AG09309 (cell line): ENCODE results near the gene AGRP.

ENCODE experiments used
- DNase-seq: peaks from one replicate; pipeline ENCODE4 v3.0.0-alpha.2; 2010; ENCODE audit warnings: low read depth
- H3K4me3 ChIP-seq: 2 replicates; pipeline ENCODE4 v1.5.1; 2011; ENCODE audit warnings: mild to moderate bottlenecking, low read depth, low read length, moderate library complexity; ENCODE audit not compliant: control insufficient read depth
- CTCF ChIP-seq: IDR thresholded peaks from 2 replicates; pipeline ENCODE4 v1.5.1; 2011; ENCODE audit warnings: mild to moderate bottlenecking, low read depth, low read length, inconsistent platforms; ENCODE audit not compliant: insufficient read depth, control insufficient read depth; ENCODE audit errors: missing control alignments

Gene AGRP

DNA sequence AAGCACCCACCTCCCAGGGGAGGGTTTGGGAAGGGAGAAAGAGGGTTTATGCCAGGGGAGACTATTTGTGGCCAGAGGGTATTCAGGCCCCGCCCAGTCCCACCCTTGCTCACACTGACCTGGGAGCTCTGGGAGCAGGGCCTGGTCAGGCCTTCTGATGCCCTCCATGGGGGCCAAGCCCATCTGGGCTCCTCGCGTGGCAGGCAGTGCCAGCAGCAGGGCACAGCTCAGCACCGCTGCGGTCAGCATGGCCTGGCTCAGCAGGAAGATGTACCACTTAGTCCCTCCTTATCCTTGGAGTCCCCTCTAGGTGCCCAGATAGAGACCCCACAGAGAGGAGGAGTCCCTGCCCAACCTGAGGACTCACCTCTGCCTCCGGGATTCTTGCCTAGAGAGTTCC lies at the start of gene AGRP:
AGRP (minus strand) TSS at position 398 of the 400 bp plus-strand sequence; CDS start at position 249, 149 bp downstream.
- TF ChIP-seq CTCF: no peak
- no peak within 1 kb of the TSS for H3K4me3 ChIP-seq

GRCh38 chr16:67531247-67531646 lies 47.9 kb upstream of the AGRP start:
- peak overlapping the region; percentile 78; the same call in 1 of the 2 replicates for H3K4me3 ChIP-seq
- no peak for DNase-seq
- no peak for TF ChIP-seq CTCF

More for the DNA sequence above, at the start of gene AGRP:
- no peak for DNase-seq

DNA sequence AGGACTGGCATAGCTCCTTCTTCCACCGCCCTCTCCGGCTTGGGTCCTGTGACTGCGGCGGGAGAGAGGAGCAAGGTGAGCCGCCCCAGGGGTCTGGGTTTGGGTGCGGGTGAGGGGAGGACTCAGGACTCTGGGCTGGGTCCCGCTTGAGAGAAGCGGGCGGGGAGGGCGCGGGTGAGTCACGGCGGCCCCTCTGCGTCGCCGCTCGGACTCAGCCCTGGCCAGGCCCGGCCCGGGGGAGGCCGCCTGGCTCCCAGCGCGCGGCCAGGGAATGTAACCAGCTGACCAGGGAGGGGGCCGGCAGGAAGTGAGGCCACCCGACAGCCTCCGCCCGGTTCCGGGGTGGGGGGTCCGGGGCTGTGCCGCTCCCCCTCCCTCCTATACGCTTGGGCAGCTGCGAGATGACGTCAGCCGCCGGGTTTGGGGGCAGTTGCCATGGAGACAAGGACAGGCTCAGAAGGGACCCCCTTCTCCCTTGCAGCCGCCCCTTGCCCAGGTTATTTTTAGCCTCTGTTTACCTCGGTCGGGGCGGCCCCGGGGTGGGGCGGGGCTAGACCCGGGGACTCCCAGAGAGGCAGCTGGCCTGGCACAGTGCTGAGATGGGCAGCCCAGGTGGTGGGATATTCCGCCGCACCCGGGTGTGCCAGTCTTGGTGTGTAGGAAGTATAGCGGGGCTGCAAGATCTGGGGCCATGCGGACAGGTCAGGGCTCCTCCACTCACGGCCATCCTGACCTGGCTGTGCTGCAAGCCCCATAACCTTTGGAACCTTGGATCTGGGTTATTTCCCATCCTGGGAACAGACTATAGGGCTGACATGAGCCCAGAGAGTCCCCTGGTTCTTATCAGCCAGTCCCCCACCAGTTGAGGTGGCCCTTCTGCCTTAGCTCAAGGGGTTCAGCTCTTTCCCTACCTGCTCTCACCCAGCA lies 46.9 kb upstream of the AGRP start:
- TF ChIP-seq CTCF: no peak
- H3K4me3 ChIP-seq: peak overlapping the region; percentile 78
- no peak for DNase-seq

DNA sequence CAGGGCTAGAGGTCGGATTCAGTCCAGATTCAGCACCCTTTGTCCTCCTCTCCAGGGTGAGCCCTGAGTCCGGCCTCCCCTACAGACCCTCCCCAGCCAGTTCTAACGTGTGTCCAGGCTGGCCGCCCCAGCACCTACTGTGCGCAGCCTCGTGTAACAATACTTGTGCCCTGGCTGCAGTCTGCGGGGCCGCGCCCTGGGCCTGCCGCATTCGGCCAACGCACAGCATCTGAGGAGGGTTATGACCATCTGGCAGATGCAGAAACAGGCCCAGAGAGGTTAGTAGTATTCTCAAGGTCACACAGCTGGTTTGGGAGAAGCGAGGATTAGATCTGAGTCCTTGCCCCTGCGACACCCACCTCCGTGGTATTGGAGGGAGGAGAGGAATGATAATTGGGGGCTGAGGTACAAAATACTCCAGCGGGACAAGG lies 46.2 kb upstream of the AGRP start:
- no peak for DNase-seq
- no peak for TF ChIP-seq CTCF
- peak overlapping the region; percentile 78 for H3K4me3 ChIP-seq

- peak overlapping the region; percentile 78 for H3K4me3 ChIP-seq
- TF ChIP-seq CTCF: no peak
- no peak for DNase-seq
Observed at GRCh38 chr16:67528870-67529581, 45.7 kb upstream of the AGRP start.

DNA sequence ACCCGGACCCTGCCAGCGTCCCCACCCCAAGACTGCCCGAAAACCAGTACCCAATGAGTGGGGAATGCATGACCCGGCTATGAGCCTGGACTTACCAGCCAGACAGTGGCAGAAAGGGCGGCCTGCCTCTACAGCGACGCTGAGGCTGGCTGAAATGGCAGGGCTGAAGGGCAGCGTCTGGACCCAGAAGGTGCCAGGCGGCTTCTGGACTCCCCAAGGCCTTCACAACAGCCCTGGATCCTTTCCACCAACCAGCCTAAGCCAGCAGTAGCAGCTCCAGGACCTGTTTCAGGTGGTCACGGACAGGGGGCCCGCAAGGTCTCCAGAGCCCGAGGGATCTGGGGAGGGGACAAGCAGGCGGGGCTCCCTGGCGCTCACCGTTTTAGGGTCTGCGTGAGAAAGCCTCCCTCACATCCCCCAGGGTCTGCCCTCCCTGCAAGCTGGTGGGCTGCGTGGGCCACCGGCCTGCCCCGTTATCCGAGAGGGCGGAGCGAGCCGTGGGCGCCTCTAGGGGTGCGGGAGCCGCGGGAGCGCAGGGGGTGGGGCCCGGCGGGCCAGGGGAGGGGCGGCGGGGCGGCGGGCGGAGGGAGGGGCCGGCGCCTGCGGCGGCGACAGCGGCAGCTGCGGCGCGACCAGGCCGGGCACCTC lies 45.0 kb upstream of the AGRP start, which contains the start of gene RIPOR1:
RIPOR1 (plus strand) TSS at position 608 of the 648 bp plus-strand sequence. CDS start 9,618 bp downstream, outside the sequence.
- DNase-seq: no peak
- peak within 1 kb of the TSS; percentile 78 for H3K4me3 ChIP-seq
- no peak for TF ChIP-seq CTCF
